ENCODE results near the gene CEACAM4.

- TF ChIP-seq CTCF (conservative IDR thresholded peaks at IDR 0.05; ENCODE audit: low read depth, low read length): no peak
- no peak for TF ChIP-seq EZH2 (IDR thresholded peaks at IDR 0.05; ENCODE audit: borderline replicate concordance, low read depth, low read length, poor library complexity, severe bottlenecking)
Observed at GRCh38 chr19:41627966-41628675, 1.2 kb upstream of the CEACAM4 start.
